Peyer's patch (tissue), 4 donors: ENCODE measurements around the gene TRMT61B. TPM values are rescaled to one million over a fixed set of nuclear protein-coding genes. Genes with fewer than 3 reads are reported as not detected.

Source experiments
- DNase-seq, 3 donors: peaks; one replicate each; pipeline ENCODE4 v3.0.0-alpha.2; 2017 to 2019
- H3K27ac ChIP-seq, 4 donors: fragments of 200-600 bp; sonication (generic); one replicate each; pipeline ENCODE4 v1.5.1; 2016 to 2019
- H3K27me3 ChIP-seq, 2 donors: fragments of 200-600 bp; sonication (generic); one replicate each; pipeline ENCODE4 v1.5.1; 2019
- H3K36me3 ChIP-seq, 3 donors: fragments of 200-600 bp; sonication (generic); one replicate each; pipeline ENCODE4 v1.5.1; 2016 to 2019
- H3K4me1 ChIP-seq, 4 donors: fragments of 200-600 bp; sonication (generic); one replicate each; pipeline ENCODE4 v1.5.1; 2016 to 2019
- H3K4me3 ChIP-seq, 4 donors: fragments of 200-600 bp; sonication (generic); 1 replicate in 3 of 4; 2 replicates in 1 of 4; pipeline ENCODE4 v1.5.1; 2016 to 2019; ENCODE audit warnings: mild to moderate bottlenecking in 1 of 4
- H3K9me3 ChIP-seq, 4 donors: fragments of 200-600 bp; sonication (generic); one replicate each; pipeline ENCODE4 v1.5.1; 2016 to 2019; ENCODE audit warnings: mild to moderate bottlenecking in 1 of 4
- POLR2A ChIP-seq, 2 donors: fragments of 450-650 bp; IDR thresholded peaks; one replicate each; pipeline ENCODE4 v1.5.1; 2017; ENCODE audit warnings: antibody characterized with exemption in 2 of 2, mild to moderate bottlenecking in 2 of 2, moderate library complexity in 2 of 2
- total RNA-seq, 4 donors: library from RNA; depleted of rRNA; stranded (reverse); fragments of >200 nt; gene quantifications; one replicate each; pipeline ENCODE4 v1.1.0, GENCODE V29; 2016
- TF ChIP-seq, protein P1 (sequence below), 6 experiments: fragments of 450-650 bp in 4 of 6; fragments of 200-600 bp in 2 of 6; sonication (generic) in 1 of 6; IDR thresholded peaks; one replicate each; pipeline ENCODE4 v1.5.1; 2017 to 2019; ENCODE audit warnings: antibody characterized with exemption in 6 of 6, mild to moderate bottlenecking in 3 of 6, moderate library complexity in 1 of 6

TRMT61B gene
- total RNA-seq, 4 donors from 2014 or later = 12.6 to 19.0 (median 16.6) TPM

DNA sequence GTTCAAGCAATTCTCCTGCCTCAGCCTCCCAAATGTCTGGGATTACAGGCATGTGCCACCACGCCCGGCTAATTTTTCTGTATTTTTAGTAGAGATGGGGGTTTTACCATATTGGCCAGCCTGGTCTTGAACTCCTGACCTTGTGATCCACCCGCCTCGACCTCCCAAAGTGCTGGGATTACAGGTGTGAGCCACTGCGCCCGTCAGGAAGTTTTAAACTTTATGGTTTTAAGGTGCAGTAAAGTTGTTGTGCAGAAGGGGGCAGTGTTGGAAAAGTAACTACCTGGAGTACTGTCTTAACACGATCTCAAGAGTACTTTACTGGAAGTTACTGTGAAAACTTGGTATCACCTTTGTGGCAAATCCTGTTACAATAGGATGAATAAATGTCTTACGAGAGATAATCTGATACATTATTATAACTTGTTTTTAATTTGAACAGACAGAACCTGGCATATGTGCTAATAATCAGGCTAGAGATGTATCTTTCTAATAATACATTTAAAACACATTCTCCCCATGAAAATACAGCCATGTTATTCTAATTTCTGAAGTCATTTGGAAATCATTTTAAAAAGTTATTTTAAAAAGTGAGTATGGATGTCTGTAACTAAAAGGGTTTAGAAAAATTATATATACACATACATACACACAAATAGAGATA, 48.7 kb downstream of the TRMT61B start:
- no peaks in the 10 kb centered on the region for H3K27me3 ChIP-seq
- H3K36me3 ChIP-seq = no peaks in the 10 kb centered on the region
- H3K4me3 ChIP-seq = no peak overlapping the region
- peak in 1 of 3 donors; percentile 80 for DNase-seq
- no peak overlapping the region for H3K27ac ChIP-seq
- no peaks in the 10 kb centered on the region for H3K4me1 ChIP-seq
- TF ChIP-seq, protein P1, sequence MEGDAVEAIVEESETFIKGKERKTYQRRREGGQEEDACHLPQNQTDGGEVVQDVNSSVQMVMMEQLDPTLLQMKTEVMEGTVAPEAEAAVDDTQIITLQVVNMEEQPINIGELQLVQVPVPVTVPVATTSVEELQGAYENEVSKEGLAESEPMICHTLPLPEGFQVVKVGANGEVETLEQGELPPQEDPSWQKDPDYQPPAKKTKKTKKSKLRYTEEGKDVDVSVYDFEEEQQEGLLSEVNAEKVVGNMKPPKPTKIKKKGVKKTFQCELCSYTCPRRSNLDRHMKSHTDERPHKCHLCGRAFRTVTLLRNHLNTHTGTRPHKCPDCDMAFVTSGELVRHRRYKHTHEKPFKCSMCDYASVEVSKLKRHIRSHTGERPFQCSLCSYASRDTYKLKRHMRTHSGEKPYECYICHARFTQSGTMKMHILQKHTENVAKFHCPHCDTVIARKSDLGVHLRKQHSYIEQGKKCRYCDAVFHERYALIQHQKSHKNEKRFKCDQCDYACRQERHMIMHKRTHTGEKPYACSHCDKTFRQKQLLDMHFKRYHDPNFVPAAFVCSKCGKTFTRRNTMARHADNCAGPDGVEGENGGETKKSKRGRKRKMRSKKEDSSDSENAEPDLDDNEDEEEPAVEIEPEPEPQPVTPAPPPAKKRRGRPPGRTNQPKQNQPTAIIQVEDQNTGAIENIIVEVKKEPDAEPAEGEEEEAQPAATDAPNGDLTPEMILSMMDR (IDR thresholded peaks at IDR 0.05) = peak; percentile 42 to 88 (median 74)
- no peak for TF ChIP-seq POLR2A (IDR thresholded peaks at IDR 0.05)
- H3K9me3 ChIP-seq = no peaks in the 10 kb centered on the region

- DNase-seq = no peak
- Histone ChIP-seq H3K27ac (no peak overlapping the region), H3K27me3 (no peaks in the 10 kb centered on the region), H3K36me3 (no peaks in the 10 kb centered on the region), H3K9me3 (no peaks in the 10 kb centered on the region), H3K4me1 (no peaks in the 10 kb centered on the region), H3K4me3 (no peak overlapping the region)
- TF ChIP-seq POLR2A (IDR thresholded peaks at IDR 0.05) = no peak
- TF ChIP-seq, protein P1 (IDR thresholded peaks at IDR 0.05) = no peak
Observed at GRCh38 chr2:28818053-28818452, 52.1 kb downstream of the TRMT61B start.

DNA sequence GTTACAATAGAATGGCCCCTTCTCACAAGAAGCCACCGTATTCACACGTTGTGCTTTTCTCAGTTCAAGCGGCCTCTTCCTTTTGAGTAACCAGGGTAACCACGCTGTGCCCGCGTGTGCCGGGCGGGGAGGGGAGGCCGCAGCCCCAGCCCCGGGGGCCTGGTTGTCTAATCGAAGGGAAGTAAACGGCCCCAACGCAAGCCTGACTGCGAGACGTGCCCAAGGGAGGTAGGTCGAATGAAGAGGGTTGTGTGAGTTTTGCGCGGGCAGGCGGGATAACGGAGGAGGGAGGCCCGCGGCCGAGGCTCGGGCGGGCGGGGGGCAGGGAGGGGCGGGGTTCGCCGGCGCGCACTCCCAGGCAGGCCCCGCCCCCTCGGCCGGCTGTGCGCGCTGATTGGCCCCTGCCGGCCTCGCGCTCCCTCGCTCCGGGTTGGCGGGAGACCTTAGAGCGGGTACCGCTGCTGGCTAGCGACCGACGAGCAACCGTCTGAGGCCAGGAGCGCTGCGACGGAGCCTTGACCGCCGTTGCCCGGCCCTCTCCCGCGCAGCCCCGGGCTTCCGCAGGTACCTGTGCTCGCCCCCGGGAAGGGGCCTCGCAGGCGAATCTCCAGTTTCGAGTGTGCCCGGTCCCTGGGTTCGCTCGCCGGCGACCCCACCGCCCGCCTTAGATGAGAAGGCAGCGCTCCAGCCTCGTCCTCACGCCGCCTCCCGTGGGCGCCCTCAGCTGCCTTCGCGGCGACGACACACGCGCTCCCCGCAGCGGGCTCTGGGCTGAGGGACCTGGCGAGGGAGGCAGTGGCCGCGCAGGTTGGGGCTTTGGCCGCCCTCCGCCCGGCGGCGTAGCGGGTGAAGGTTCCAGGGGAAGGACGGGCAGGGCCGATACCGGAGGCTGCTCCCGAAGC, 59.5 kb downstream of the TRMT61B start, which contains the start of gene SPDYA:
Gene SPDYA (plus strand): TSS at position 451 of the 902 bp plus-strand sequence. CDS start 5,181 bp downstream, outside the sequence.
- Histone ChIP-seq H3K36me3 (peaks cover 0 to under 1% (median 0%) of the 10 kb centered on the region in 3 donors), H3K4me3 (peak within 1 kb of the TSS; percentile 41 to 64 (median 53)), H3K9me3 (no peaks in the 10 kb centered on the region), H3K27me3 (no peaks in the 10 kb centered on the region), H3K4me1 (peaks cover 0 to 17% (median 8%) of the 10 kb centered on the region in 4 donors), H3K27ac (peak within 1 kb of the TSS in 2 of 4 donors; percentile 21 to 23)
- TF ChIP-seq, protein P1 (IDR thresholded peaks at IDR 0.05) = peak in 1 of 6 experiments; percentile 3
- TF ChIP-seq POLR2A (IDR thresholded peaks at IDR 0.05) = no peak
- DNase-seq = peak; percentile 63 to 86 (median 86)

GRCh38 chr2:28809927-28810326, 60.2 kb downstream of the TRMT61B start:
- Histone ChIP-seq H3K9me3 (no peaks in the 10 kb centered on the region), H3K4me1 (peaks cover 0 to 17% (median 8%) of the 10 kb centered on the region in 4 donors), H3K36me3 (peaks cover 0 to 3% (median 0%) of the 10 kb centered on the region in 3 donors), H3K4me3 (peak overlapping the region in 3 of 4 donors; percentile 48 to 64 (median 58)), H3K27ac (peak overlapping the region in 1 of 4 donors; percentile 23), H3K27me3 (no peaks in the 10 kb centered on the region)
- TF ChIP-seq POLR2A (IDR thresholded peaks at IDR 0.05) = no peak
- TF ChIP-seq, protein P1 (IDR thresholded peaks at IDR 0.05) = no peak
- no peak for DNase-seq

GRCh38 chr2:28802975-28803429, 67.1 kb downstream of the TRMT61B start:
- TF ChIP-seq, protein P1 (IDR thresholded peaks at IDR 0.05) = no peak
- TF ChIP-seq POLR2A (IDR thresholded peaks at IDR 0.05) = no peak
- no peaks in the 10 kb centered on the region for H3K9me3 ChIP-seq
- H3K36me3 ChIP-seq = peaks cover 0 to 45% (median 0%) of the 10 kb centered on the region in 3 donors
- DNase-seq = no peak
- H3K4me1 ChIP-seq = no peaks in the 10 kb centered on the region
- H3K27me3 ChIP-seq = no peaks in the 10 kb centered on the region
- H3K4me3 ChIP-seq = no peak overlapping the region
- no peak overlapping the region for H3K27ac ChIP-seq
